Uterus (tissue), 2 donors: Measurements from ENCODE around the gene HPCA.

Experiments used
- CTCF ChIP-seq, 4 experiments: fragments of 200-600 bp in 2 of 4; fragments of 450-650 bp in 2 of 4; sonication (generic) in 2 of 4; IDR thresholded peaks; one replicate each; pipeline ENCODE4 v1.5.1; 2016 to 2019; ENCODE audit warnings: antibody characterized with exemption in 4 of 4, mild to moderate bottlenecking in 2 of 4, moderate library complexity in 1 of 4
- POLR2A ChIP-seq, 2 donors: fragments of 450-650 bp; IDR thresholded peaks; one replicate each; pipeline ENCODE4 v1.6.1; 2016; ENCODE audit warnings: antibody characterized with exemption in 2 of 2, mild to moderate bottlenecking in 1 of 2, moderate library complexity in 1 of 2

- TF ChIP-seq CTCF (IDR thresholded peaks at IDR 0.05) (no peak), POLR2A (IDR thresholded peaks at IDR 0.05) (no peak)
Observed at GRCh38 chr1:32863881-32864245, 22.4 kb upstream of the HPCA start.
